Pancreas (tissue), 8 donors: ENCODE measurements around the gene TIMM21. TPM values are rescaled to one million over a fixed set of nuclear protein-coding genes. Genes with fewer than 3 reads are reported as not detected.

Experiments used
- polyA plus RNA-seq, 2 donors: library from polyadenylated mRNA; stranded (reverse); fragments of 200-250 nt; gene quantifications; one replicate each; pipeline ENCODE4 v1.2.3, GENCODE V29; 2013
- total RNA-seq, 6 donors: library from RNA; stranded (reverse); fragmentation: NEBNext Ultra II Directional in 4 of 6; extraction: Animal tissue kit (Norgen Biotek cat#: 25700) in 4 of 6; gene quantifications; one replicate each; pipeline versions ENCODE4 v1.2.1 to v1.2.4, GENCODE V29; 2021 to 2023
- donor health status: healthy with polysubstance abuse.
- donor health status: DM: no; HTN: no; CAD: no; lungs with moderate emphysema.
- donor health status: DM: no; HTN: no; CAD: no.
- donor health status: Bipolar disorder and iron deficiency.
- donor health status: DM: yes; HTN: yes; CAD: no.
- donor health status: DM: no; HTN: no; CAD: no.
- donor health status: DM: no; HTN: no; CAD: no.
- donor health status: DM: yes; HTN: yes; CAD: no.

TIMM21 gene
- total and polyA plus RNA-seq, 8 donors, result 6.0 to 14.3 (median 10.0) TPM

Other genes with a start within 250 kb of the TIMM21 start
- gene FBXO15, start 689 bp upstream of the TIMM21 start, total RNA-seq, result 1 to 10 TPM in 1 of 6 donors, under 1 TPM in 5; 0.37 to 2.5 (median 0.71) TPM
- 1 to 10 TPM; 1.3 to 7.1 TPM for gene FBXO15, start 689 bp upstream of the TIMM21 start, polyA plus RNA-seq
- 100 to 1,000 TPM; 120 to 228 (median 177) TPM for gene CYB5A, start 143.4 kb downstream of the TIMM21 start, total RNA-seq
- gene CYB5A, start 143.4 kb downstream of the TIMM21 start, polyA plus RNA-seq, result 100 to 1,000 TPM; 135 to 178 TPM
- gene C18orf63, start 167.3 kb downstream of the TIMM21 start, total RNA-seq, result not detected
- gene C18orf63, start 167.3 kb downstream of the TIMM21 start, polyA plus RNA-seq, result not detected